ENCODE measurements around the gene TRIM9.

Gene TRIM9

GRCh38 chr14:51124029-51124428 lies 29.1 kb upstream of the TRIM9 start:
- no peak for TF ChIP-seq CTCF (IDR thresholded peaks at IDR 0.05; ENCODE audit: extremely low read depth, missing control alignments)
- DNase-seq (ENCODE audit: low spot score), result no peak

- DNase-seq (ENCODE audit: low spot score), result no peak
- TF ChIP-seq CTCF (IDR thresholded peaks at IDR 0.05; ENCODE audit: extremely low read depth, missing control alignments), result no peak
These were observed 26.2 kb upstream of the TRIM9 start for GRCh38 chr14:51121096-51121495.

GRCh38 chr14:51119411-51120051 lies 24.6 kb upstream of the TRIM9 start:
- DNase-seq (ENCODE audit: low spot score), result no peak
- TF ChIP-seq CTCF (IDR thresholded peaks at IDR 0.05; ENCODE audit: extremely low read depth, missing control alignments), result no peak

GRCh38 chr14:51118993-51119392 lies 24.1 kb upstream of the TRIM9 start:
- no peak for DNase-seq (ENCODE audit: low spot score)
- TF ChIP-seq CTCF (IDR thresholded peaks at IDR 0.05; ENCODE audit: extremely low read depth, missing control alignments), result no peak

- DNase-seq (ENCODE audit: low spot score), result no peak
- TF ChIP-seq CTCF (IDR thresholded peaks at IDR 0.05; ENCODE audit: extremely low read depth, missing control alignments), result no peak
These were observed 22.7 kb upstream of the TRIM9 start for GRCh38 chr14:51117593-51117992.

GRCh38 chr14:51116682-51117081 lies 21.8 kb upstream of the TRIM9 start:
- no peak for DNase-seq (ENCODE audit: low spot score)
- no peak for TF ChIP-seq CTCF (IDR thresholded peaks at IDR 0.05; ENCODE audit: extremely low read depth, missing control alignments)

- DNase-seq (ENCODE audit: low spot score), result no peak
- TF ChIP-seq CTCF (IDR thresholded peaks at IDR 0.05; ENCODE audit: extremely low read depth, missing control alignments), result no peak
These were observed 14.7 kb upstream of the TRIM9 start for GRCh38 chr14:51109651-51110050.

Data from GM20000 (cell line).